ENCODE results near the gene PREX1. TPM values are rescaled to one million over a fixed set of nuclear protein-coding genes. Genes with fewer than 3 reads are reported as not detected.

Gene PREX1
- total and polyA plus RNA-seq, 9 donors, result 3.8 to 13.6 (median 6.7) TPM

- H3K4me3 ChIP-seq, result no peak overlapping the region
- H3K36me3 ChIP-seq, result no peaks in the 10 kb centered on the region
- no peak overlapping the region for H3K27ac ChIP-seq
- DNase-seq, result no peak
- intact Hi-C loops (cut with DNase I), result no loop called here
- H3K9me3 ChIP-seq, result no peaks in the 10 kb centered on the region
- WGBS, 3 donors, result 91 to 92% (median 92%) methylated on average over 5 of the region's 5 CpGs
- TF ChIP-seq CTCF (IDR thresholded peaks at IDR 0.05) (no peak), POLR2A (IDR thresholded peaks at IDR 0.05) (no peak), EP300 (IDR thresholded peaks at IDR 0.05) (no peak)
- H3K27me3 ChIP-seq, result no peaks in the 10 kb centered on the region
- peaks cover 12% of the 10 kb centered on the region for H3K4me1 ChIP-seq (ENCODE audit: insufficient read depth)
Observed at GRCh38 chr20:48794816-48795457, 32.9 kb downstream of the PREX1 start.

GRCh38 chr20:48794360-48794759 lies 33.4 kb downstream of the PREX1 start:
- TF ChIP-seq POLR2A (IDR thresholded peaks at IDR 0.05), result no peak
- no peak for TF ChIP-seq CTCF (IDR thresholded peaks at IDR 0.05)
- no peak for TF ChIP-seq EP300 (IDR thresholded peaks at IDR 0.05)
- no peak overlapping the region for H3K4me3 ChIP-seq
- H3K27me3 ChIP-seq, result no peaks in the 10 kb centered on the region
- DNase-seq, result no peak
- H3K4me1 ChIP-seq (ENCODE audit: insufficient read depth), result peaks cover 12% of the 10 kb centered on the region
- no peaks in the 10 kb centered on the region for H3K36me3 ChIP-seq
- WGBS, 3 donors, result 55 to 69% (median 68%) methylated on average over 5 of the region's 5 CpGs
- H3K9me3 ChIP-seq, result no peaks in the 10 kb centered on the region
- intact Hi-C loops (cut with DNase I), result no loop called here
- H3K27ac ChIP-seq, result no peak overlapping the region

- TF ChIP-seq EP300 (IDR thresholded peaks at IDR 0.05) (no peak), POLR2A (IDR thresholded peaks at IDR 0.05) (no peak), CTCF (IDR thresholded peaks at IDR 0.05) (no peak)
- no peak for DNase-seq
- Histone ChIP-seq H3K9me3 (no peaks in the 10 kb centered on the region), H3K36me3 (no peaks in the 10 kb centered on the region), H3K4me1 (ENCODE audit: insufficient read depth) (peaks cover 12% of the 10 kb centered on the region), H3K27ac (no peak overlapping the region), H3K4me3 (no peak overlapping the region), H3K27me3 (no peaks in the 10 kb centered on the region)
- intact Hi-C loops (cut with DNase I), result no loop called here
- 65 to 77% (median 74%) methylated on average over 3 of the region's 3 CpGs for WGBS, 3 donors
Observed at GRCh38 chr20:48793776-48794175, 34.0 kb downstream of the PREX1 start.

GRCh38 chr20:48791666-48792071 lies 36.1 kb downstream of the PREX1 start:
- peaks cover 12% of the 10 kb centered on the region for H3K4me1 ChIP-seq (ENCODE audit: insufficient read depth)

More at GRCh38 chr20:48791666-48792071, 36.1 kb downstream of the PREX1 start:
- no peaks in the 10 kb centered on the region for H3K27me3 ChIP-seq
- H3K4me3 ChIP-seq, result no peak overlapping the region
- no peak for DNase-seq
- H3K36me3 ChIP-seq, result no peaks in the 10 kb centered on the region
- TF ChIP-seq EP300 (IDR thresholded peaks at IDR 0.05) (no peak), CTCF (IDR thresholded peaks at IDR 0.05) (no peak), POLR2A (IDR thresholded peaks at IDR 0.05) (no peak)
- no peak overlapping the region for H3K27ac ChIP-seq
- H3K9me3 ChIP-seq, result no peaks in the 10 kb centered on the region
- WGBS, 3 donors, result 2 to 17% (median 4%) methylated on average over 6 of the region's 6 CpGs
- intact Hi-C loops (cut with DNase I), result no loop called here

Data from ovary (tissue), 9 donors.